NB4 (cell line): ENCODE data around the gene DEFB125.

Experiments
- CTCF ChIP-seq: IDR thresholded peaks from one replicate; pipeline ENCODE4 v1.5.1; 2012; ENCODE audit warnings: low read depth, low read length
- MAX ChIP-seq: IDR thresholded peaks from 2 replicates; pipeline ENCODE4 v1.6.1; 2011; ENCODE audit warnings: low read depth, low read length
- MYC ChIP-seq: IDR thresholded peaks from 2 replicates; pipeline ENCODE4 v1.6.1; 2011; ENCODE audit warnings: low read depth, low read length
- POLR2A ChIP-seq: IDR thresholded peaks from 2 replicates; pipeline ENCODE4 v1.6.1; 2011; ENCODE audit warnings: mild to moderate bottlenecking; ENCODE audit not compliant: insufficient read length; ENCODE audit errors: extremely low read depth

- TF ChIP-seq CTCF (no peak), POLR2A (no peak), MAX (no peak), MYC (no peak)
Observed at GRCh38 chr20:101975-102374, 14.5 kb downstream of the DEFB125 start.
